Activated naive CD4-positive, alpha-beta T cell treated with anti-CD3 and anti-CD28 coated beads, Interleukin-2, amount 50 U/mL, for 24 hours (primary cell): ENCODE data around the gene SLC37A2.

Experiments used
- H3K27ac Mint-ChIP-seq: one replicate; pipeline ENCODE4 v1.8.0; 2021; ENCODE audit warnings: mild to moderate bottlenecking, mixed read lengths
- H3K27me3 Mint-ChIP-seq: one replicate; pipeline ENCODE4 v1.8.0; 2021; ENCODE audit warnings: mixed read lengths
- H3K36me3 Mint-ChIP-seq: one replicate; pipeline ENCODE4 v1.8.0; 2021; ENCODE audit warnings: mixed read lengths
- H3K4me1 Mint-ChIP-seq: one replicate; pipeline ENCODE4 v1.8.0; 2021; ENCODE audit warnings: mixed read lengths
- H3K4me3 Mint-ChIP-seq: one replicate; pipeline ENCODE4 v1.8.0; 2021; ENCODE audit warnings: mild to moderate bottlenecking, mixed read lengths
- H3K9me3 Mint-ChIP-seq: one replicate; pipeline ENCODE4 v1.8.0; 2021; ENCODE audit warnings: mixed read lengths

The SLC37A2 gene

DNA sequence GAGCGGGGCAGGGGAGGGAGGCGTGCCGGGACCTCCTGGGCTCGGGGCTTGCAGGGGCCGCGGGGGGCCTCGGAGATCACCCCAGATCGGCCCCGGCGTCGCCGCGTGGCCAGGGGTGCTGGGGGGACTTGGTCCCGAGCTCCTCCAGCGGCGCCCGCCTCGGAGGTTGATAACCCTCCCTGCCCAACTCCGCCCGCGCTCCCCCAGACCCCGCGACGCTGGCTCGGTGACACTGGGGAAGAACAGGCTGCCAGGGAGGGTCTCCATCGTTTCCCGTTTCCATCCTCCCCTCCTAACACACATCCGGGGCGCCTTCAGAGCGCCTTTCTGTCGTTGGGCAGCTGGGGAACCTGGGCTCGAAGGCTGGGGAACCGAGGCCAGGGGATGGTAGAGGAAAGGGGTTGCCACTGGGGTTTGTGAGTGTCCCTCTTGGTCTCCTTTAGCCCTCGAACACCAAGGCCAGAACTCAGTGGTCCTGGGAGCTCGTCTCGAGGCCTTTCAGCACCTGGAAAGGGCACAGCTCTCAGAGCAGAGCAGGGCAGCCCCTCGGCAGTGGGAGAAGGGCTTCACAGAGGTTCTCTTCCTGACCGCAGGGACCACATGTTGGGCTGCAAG, 431 bp downstream of the SLC37A2 start:
- peak overlapping the region; percentile 51 for H3K4me3 Mint-ChIP-seq
- no peak overlapping the region for H3K27ac Mint-ChIP-seq
- peaks cover 36% of the 10 kb centered on the region for H3K27me3 Mint-ChIP-seq
- no peaks in the 10 kb centered on the region for H3K36me3 Mint-ChIP-seq
- H3K9me3 Mint-ChIP-seq = no peaks in the 10 kb centered on the region
- peaks cover 6% of the 10 kb centered on the region for H3K4me1 Mint-ChIP-seq

DNA sequence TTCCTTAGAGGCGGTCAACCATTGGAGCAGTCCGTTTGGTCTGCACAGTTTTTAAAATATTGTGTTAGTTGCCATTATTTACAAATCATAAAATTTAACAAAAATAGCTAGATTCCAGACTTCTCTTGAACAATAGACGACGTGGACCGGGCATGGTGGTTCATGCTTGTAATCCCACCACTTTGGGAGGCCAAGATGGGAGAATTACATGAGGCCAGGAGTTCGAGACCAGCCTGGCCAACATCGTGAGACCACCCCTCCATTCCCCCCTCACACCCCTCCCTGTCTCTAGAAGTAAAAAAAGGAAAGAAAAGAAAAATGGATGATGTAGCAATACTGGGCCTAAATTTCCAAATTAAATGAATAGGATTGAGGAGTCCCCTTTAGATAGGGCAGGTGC, 965 bp downstream of the SLC37A2 start:
- Mint-ChIP-seq H3K4me1 (peaks cover 6% of the 10 kb centered on the region), H3K4me3 (peak overlapping the region; percentile 51), H3K27me3 (peaks cover 36% of the 10 kb centered on the region), H3K9me3 (no peaks in the 10 kb centered on the region), H3K27ac (no peak overlapping the region), H3K36me3 (no peaks in the 10 kb centered on the region)

DNA sequence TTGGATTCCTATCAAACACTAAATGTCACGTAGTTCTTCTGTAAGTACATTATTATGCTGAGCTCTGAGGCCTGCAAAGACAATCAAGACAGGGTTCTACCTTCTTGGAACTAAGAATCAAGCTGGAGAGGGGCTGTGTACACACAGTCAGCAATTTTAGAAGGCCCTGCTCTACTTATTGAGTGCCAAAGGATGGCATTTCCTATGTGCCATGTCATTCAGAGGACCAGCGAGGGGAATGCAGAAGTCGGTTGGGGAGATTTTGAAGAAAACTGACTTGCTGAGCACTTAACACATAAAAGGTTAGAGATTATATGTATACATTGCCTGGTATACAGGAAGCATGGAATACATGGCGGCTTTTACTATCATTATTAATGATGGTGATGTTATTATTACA, 5.3 kb downstream of the SLC37A2 start:
- H3K27me3 Mint-ChIP-seq = peaks cover 40% of the 10 kb centered on the region
- H3K9me3 Mint-ChIP-seq = no peaks in the 10 kb centered on the region
- H3K4me3 Mint-ChIP-seq = no peak overlapping the region
- H3K27ac Mint-ChIP-seq = no peak overlapping the region
- H3K36me3 Mint-ChIP-seq = no peaks in the 10 kb centered on the region
- H3K4me1 Mint-ChIP-seq = no peaks in the 10 kb centered on the region

DNA sequence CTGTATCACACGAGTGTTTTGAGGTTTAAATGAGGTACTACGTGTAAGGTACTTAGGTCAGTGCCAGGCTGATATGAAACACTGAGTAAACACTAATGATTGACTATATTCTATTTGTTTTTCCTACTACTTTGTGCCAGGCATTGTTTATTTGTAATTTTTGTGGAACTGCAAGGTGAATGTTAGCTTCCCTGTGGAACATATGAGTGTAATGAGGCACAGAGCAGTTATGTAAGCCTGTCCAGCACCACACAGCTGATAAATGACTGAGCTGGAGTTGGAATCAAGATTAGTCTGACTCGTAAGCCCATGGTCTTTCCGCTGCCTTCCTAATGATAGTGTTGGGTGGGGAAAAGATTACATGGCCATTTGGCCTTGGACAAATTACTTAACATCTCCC, 5.9 kb downstream of the SLC37A2 start:
- Mint-ChIP-seq H3K4me3 (no peak overlapping the region), H3K4me1 (no peaks in the 10 kb centered on the region), H3K36me3 (no peaks in the 10 kb centered on the region), H3K27ac (no peak overlapping the region), H3K27me3 (peaks cover 40% of the 10 kb centered on the region), H3K9me3 (no peaks in the 10 kb centered on the region)

DNA sequence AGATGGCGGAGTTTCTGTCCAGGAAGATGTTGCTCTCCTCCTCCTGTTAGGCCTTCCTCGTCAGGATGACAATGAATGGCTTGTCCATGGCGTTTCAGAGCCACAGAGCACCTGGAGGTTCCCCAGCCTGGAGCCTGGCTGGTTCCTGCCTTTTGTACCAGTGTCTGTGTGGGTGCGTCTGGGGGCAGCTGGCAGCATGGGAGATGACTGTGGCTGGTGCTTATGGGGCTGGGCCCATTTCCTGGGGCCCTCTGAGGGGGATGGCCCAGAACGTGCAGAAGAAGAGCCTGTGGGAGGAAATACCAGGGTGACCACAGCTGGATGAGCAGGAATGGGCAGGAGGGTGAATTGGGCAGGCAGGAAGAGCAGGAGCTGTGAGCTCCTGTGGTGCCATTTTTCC, 6.7 kb downstream of the SLC37A2 start:
- Mint-ChIP-seq H3K36me3 (no peaks in the 10 kb centered on the region), H3K4me1 (no peaks in the 10 kb centered on the region), H3K9me3 (no peaks in the 10 kb centered on the region), H3K27ac (no peak overlapping the region), H3K4me3 (no peak overlapping the region), H3K27me3 (peaks cover 32% of the 10 kb centered on the region)

DNA sequence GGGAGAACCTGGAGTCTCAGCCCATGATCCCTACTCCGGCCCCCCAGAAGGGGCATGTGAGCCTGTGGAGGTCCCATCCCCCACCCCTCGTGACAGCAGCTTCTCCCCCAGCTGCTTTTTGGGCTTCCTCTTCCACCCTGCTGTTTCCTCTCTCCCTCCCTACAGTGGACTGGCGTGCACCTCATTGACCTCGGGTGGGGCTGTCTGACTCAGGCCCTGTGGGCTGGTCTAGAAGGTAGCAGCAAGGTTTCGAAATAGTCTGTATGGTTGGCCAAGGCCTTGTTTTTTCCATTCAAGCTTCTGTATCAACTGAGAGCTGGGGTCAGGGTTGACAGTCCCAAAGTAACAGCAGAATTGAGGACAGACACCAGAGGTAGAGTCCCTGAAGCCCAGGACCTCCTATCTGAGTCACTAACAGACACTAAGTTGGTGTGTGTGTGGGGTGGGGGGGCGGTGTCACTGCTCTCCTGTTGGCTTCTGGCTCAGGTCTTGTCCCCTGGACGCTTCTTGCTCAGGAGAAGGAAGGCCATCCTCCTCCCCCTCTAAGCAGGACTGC, 7.7 kb downstream of the SLC37A2 start:
- H3K36me3 Mint-ChIP-seq = no peaks in the 10 kb centered on the region
- no peaks in the 10 kb centered on the region for H3K9me3 Mint-ChIP-seq
- H3K27me3 Mint-ChIP-seq = peaks cover 23% of the 10 kb centered on the region
- H3K27ac Mint-ChIP-seq = no peak overlapping the region
- no peak overlapping the region for H3K4me3 Mint-ChIP-seq
- no peaks in the 10 kb centered on the region for H3K4me1 Mint-ChIP-seq

DNA sequence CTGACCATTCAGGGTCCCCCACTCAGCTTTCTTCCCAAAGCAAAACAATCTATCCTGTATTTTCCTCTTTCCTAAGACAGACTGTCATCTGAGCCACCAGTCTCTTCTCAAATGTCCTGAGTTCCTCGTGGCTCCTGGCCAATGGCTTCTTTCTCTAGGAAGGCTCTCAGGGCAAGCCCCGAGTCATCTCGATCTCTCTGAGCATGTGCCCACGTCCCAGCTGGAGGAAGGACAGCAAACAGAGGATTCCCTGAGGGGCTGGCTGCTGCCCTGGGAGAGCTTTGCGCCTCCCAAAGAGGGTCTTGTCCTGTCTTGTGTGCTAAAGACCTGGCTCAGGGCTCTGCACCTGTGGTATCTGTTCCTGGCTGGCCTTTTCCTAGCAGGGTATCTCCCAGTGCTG, 8.3 kb downstream of the SLC37A2 start:
- no peak overlapping the region for H3K4me3 Mint-ChIP-seq
- no peaks in the 10 kb centered on the region for H3K4me1 Mint-ChIP-seq
- no peak overlapping the region for H3K27ac Mint-ChIP-seq
- peaks cover 19% of the 10 kb centered on the region for H3K27me3 Mint-ChIP-seq
- H3K9me3 Mint-ChIP-seq = no peaks in the 10 kb centered on the region
- no peaks in the 10 kb centered on the region for H3K36me3 Mint-ChIP-seq

DNA sequence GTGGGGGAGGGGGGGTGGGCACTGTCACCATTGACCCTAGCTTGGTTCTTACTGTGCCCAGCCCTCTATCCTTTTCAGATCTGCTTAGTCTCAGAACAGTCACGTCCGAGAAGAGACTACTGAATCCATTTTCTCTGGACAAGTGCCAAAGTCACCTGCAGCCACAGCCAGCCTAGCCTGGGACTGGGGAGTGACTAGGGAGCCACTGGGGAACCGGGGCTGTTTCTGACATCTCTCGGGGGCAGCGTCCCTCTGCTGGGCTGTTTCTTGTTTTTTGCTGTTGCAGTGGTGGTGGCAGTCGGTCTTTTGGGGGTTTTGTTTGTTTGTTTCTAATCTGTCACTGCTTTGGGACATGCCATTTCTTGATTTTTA, 8.7 kb downstream of the SLC37A2 start:
- no peak overlapping the region for H3K27ac Mint-ChIP-seq
- H3K4me1 Mint-ChIP-seq = no peaks in the 10 kb centered on the region
- no peak overlapping the region for H3K4me3 Mint-ChIP-seq
- no peaks in the 10 kb centered on the region for H3K36me3 Mint-ChIP-seq
- no peaks in the 10 kb centered on the region for H3K9me3 Mint-ChIP-seq
- H3K27me3 Mint-ChIP-seq = peaks cover 19% of the 10 kb centered on the region

DNA sequence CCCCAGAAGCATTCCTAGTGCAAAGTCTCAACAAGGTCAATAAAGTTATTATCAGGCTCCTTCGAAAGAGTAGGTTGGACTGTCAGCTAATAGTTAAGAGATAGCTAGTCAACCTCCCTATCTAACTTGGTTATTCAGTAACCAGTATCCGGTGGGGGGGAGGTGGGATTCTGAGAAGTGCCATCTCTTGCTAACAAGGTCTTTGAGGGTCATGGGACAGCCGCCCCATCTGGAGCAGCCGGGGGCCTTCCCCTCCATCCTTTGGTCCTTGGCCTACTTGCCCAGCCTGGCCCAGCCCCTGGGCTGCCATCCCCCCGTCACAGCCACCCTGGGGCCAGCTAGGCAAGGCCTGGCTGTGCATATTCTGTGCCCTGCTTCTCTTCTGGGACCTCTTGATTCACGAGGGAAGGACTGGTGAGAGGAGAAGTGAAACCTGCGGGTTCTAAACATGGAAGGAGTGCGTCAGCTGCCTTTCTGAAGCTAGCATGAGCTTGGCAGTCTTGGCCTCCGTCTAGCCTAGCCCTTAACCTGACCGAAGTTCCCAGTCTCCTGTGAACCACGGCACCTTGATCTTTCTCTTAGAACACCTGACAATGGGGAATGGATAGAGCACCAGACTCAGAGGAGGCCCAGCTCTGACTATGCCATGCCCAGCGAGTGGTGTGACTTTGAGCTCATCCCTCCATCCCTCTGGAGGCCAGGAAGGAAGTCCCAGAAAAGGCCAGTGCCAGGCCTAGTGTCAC, 9.3 kb downstream of the SLC37A2 start:
- Mint-ChIP-seq H3K36me3 (no peaks in the 10 kb centered on the region), H3K27ac (no peak overlapping the region), H3K4me3 (no peak overlapping the region), H3K9me3 (no peaks in the 10 kb centered on the region), H3K4me1 (no peaks in the 10 kb centered on the region), H3K27me3 (peaks cover 16% of the 10 kb centered on the region)

DNA sequence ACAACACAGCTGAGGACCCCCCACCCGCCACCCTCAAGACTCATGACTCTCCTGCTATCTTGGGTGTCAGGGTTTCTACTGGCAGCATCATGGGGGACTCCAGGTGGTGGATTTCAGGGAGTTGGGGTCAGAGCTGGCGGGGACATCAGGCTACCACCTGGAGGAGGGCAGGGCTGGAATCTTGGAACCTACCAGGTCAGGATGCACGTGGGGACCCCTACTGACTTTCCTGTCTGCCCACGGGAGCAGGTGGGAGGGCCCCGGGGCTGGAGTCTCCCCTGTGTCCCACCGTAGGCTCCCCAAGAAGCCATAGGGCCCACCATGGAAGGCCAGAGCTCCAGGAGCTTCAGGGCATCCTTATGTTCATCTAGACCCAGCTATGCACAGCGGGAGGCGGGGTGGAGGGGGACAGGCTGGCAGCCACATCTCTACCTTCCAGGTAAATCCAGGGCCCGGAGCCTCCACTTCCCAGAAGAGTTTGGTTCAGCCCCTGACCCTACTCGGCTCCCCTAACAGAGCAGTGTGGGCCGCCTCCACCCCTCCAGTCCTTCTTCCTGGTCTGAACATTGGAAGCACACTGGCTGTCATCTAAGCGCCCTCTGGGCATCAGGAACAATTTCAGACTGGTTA, 10.0 kb downstream of the SLC37A2 start:
- H3K27me3 Mint-ChIP-seq = peaks cover 12% of the 10 kb centered on the region
- no peak overlapping the region for H3K27ac Mint-ChIP-seq
- H3K9me3 Mint-ChIP-seq = no peaks in the 10 kb centered on the region
- H3K4me3 Mint-ChIP-seq = no peak overlapping the region
- H3K4me1 Mint-ChIP-seq = no peaks in the 10 kb centered on the region
- H3K36me3 Mint-ChIP-seq = no peaks in the 10 kb centered on the region

DNA sequence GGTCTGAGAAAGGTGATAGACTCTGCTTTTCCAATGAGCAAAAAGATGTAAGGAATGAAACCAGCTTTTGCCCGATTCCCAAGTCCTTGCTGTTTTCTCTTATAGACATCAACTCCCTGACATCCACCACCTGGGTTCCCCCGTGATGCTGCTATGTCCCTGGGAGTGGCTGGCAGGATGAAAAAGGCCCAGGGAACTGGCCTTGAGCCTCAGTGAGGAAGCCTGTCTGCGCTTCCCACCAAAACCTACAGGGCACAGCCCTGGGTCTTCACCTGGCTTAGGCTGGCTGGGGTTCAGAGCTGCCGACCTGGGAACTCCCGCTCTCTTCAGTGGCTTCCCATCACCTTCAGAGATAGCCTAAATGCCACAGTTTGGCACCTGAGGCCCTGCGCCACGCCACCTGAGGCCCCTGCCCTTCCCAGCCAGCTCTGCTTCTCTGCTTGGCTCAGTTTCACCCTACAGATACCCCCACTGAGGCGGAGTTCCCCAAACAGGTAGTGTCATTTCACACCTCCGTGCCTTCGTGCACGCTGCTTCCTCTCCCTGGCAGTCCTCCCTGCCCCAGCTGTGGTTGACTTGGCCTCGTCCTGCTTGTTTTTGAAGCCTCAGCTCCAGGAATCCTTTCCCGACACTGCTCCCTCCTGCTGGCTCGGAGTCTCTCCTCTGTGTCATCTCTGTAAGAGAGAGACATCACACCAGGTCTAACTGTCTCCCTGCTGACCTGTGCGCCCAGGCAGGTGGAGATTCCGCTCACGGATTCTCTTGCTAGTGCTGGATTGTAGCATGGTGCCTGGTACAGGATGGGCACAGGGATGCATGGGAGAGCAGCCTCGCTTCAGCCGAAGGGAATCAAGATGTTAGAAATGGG, 10.7 kb downstream of the SLC37A2 start:
- Mint-ChIP-seq H3K9me3 (no peaks in the 10 kb centered on the region), H3K4me1 (no peaks in the 10 kb centered on the region), H3K27me3 (peaks cover 8% of the 10 kb centered on the region), H3K27ac (no peak overlapping the region), H3K4me3 (no peak overlapping the region), H3K36me3 (no peaks in the 10 kb centered on the region)

DNA sequence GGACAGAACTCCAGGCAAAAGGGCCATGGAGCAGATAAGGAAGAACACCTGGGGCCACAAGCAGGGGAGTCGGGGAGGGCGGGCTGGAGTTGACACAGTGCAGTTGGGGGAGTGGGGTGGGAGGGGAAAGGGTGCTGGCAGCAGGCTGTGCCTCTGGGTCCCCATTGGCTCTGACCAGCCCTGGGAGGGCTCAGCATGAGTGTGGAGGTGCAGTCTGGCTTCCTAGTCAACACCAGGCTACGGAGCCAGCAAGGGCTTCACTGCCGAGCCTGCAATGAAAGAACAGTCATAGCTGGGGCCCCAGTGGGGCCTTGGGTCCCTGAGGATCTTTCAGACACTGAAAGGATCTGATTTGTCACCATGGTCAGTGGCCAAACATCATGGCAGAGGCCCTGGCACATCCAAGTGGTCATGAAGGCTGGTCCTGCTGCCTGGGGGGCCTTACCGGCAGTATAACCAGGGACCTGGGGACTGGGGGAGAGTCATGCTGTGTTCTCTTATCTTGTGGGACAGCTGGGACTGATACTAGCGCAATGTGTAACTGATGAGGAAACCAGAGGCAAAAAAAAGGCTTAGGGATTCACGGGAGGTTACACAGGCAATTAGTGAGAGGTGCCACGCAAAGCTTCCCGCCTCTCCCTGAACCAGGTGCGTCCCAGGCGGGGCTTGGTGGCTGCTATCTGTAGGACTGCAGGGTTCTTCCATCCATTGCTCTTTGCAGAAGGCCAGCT, 11.6 kb downstream of the SLC37A2 start:
- Mint-ChIP-seq H3K9me3 (no peaks in the 10 kb centered on the region), H3K27ac (no peak overlapping the region), H3K27me3 (peaks cover 5% of the 10 kb centered on the region), H3K4me3 (no peak overlapping the region), H3K4me1 (no peaks in the 10 kb centered on the region), H3K36me3 (no peaks in the 10 kb centered on the region)

DNA sequence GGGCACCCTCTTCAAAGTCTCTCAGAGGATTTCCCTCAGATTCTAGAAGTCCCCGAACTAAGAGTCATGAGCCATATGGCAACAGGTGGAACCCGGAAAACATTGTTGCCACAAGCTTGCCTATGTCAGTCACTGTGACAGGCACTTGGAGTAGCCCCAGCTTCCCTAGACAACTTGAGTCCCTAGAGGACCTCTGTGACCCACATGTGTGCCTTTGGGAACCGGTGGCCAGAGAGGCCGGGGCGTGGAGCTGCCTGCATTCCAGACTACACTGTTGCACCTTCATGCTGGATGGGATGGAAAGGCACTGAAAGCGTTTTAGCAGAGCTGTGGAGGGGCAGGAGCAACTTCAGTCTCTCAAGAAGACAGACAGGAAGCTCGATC, 12.1 kb downstream of the SLC37A2 start:
- H3K27ac Mint-ChIP-seq = no peak overlapping the region
- no peaks in the 10 kb centered on the region for H3K9me3 Mint-ChIP-seq
- H3K36me3 Mint-ChIP-seq = no peaks in the 10 kb centered on the region
- no peaks in the 10 kb centered on the region for H3K4me1 Mint-ChIP-seq
- H3K27me3 Mint-ChIP-seq = peaks cover 3% of the 10 kb centered on the region
- no peak overlapping the region for H3K4me3 Mint-ChIP-seq

DNA sequence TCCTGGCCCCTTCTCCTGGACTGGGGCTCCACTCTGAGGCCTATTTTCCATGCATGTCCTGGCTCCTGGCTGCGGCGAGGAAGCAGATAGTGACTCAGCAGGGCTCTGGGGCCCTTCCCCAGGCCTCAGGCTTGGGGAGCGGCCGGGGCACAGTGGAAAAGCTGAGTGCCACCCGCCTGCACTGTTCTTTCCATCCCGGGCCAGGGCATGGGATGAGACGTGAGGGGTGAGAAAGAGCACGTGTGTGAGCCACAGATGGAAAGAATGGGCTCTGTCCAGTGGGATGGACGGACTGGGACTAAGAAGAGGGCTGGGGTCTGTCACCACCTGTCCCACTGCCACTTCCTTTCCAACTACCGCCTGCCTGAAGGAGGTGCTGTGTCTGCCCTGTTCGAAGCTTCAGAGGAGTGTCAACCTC, 12.8 kb downstream of the SLC37A2 start:
- Mint-ChIP-seq H3K4me1 (no peaks in the 10 kb centered on the region), H3K27ac (no peak overlapping the region), H3K4me3 (no peak overlapping the region), H3K36me3 (no peaks in the 10 kb centered on the region), H3K9me3 (no peaks in the 10 kb centered on the region), H3K27me3 (peaks cover 3% of the 10 kb centered on the region)

DNA sequence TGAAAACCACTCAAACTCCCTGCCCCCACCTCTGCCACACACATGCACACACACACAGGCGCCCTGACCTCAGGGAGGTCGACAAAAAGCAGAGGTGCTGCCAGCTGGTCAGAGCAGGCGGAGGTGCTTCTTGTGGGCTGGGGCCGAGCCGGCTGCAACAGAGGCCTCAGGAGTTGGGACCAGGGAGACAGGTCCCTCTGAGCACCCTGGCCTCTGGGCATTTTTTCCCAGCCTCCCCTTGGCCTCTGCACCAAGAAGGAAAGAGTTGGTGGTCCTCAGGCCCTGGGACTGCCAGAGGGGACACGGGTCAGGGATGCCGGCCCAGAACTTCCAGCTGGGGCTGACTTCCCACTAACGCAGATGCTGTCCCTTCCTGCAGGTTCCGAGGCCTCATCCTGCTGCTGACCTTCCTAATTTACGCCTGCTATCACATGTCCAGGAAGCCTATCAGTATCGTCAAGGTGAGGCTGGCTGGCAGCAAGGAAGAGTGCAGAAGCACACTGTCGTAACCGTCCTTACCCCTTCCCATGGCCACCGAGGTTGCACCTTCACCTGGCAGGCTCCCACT, 13.4 kb downstream of the SLC37A2 start:
- Mint-ChIP-seq H3K4me3 (no peak overlapping the region), H3K36me3 (no peaks in the 10 kb centered on the region), H3K9me3 (no peaks in the 10 kb centered on the region)

More for the DNA sequence above, 13.4 kb downstream of the SLC37A2 start:
- Mint-ChIP-seq H3K27ac (no peak overlapping the region), H3K4me1 (no peaks in the 10 kb centered on the region), H3K27me3 (peaks cover 3% of the 10 kb centered on the region)
